ENCODE measurements around the gene AGAP3.
A peak's percentile ranks its signal among the peaks of the same experiment; 100 is the strongest.
"Not testable (repeated sequence)": the region's sequence is repeated elsewhere in the genome, so short reads cannot be mapped to it uniquely, and the experiment has no call there.

Gene AGAP3

GRCh38 chr7:151085691-151086620, at the start of gene AGAP3:
AGAP3 (plus strand) TSS chr7:151086475; CDS start chr7:151086742, 267 bp downstream.
- peak; percentile 52 for DNase-seq

DNA sequence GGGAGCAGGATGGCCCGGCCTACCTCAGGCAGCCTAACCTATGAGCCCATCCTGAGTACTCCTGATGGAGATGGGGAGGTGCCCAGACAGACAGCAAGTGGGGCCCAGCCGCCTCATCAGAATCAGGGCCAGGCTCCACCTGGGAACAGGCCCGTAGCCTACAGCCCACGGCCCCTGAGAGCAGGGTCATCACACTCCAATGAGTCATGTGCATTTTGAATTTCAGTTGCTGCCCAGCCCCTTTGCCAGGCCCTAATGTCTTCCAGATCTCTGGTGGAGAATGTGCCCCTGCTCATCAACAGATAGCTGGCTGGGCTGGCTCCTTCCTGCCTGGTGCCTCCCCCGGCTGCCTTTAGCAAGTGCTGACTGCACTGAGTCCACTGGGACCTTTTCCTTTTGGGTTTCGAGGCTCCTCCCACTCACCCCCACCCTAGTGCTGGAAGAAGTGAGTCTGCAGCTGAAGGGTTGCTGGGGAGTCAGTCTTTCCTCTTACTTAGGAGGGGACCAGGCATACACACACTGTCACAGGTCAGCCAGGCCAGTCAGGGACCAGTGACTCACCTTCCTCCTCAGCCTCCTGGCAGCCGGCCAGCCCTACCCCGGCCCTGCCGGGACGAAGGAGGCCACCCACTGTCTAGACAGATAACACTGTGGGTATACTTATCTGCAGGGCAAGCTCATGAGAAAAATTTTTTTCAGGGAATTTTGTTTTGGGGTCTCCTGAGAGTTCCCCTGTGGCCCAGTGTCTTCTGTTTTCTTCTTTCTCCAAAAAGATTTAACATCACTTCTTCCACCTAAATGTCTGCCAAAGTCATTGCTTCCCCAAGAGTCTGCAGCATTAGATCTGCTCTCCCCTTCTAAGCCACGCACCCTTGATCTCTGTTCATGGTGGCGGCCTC, 47.1 kb upstream of the AGAP3 start:
- DNase-seq, result peak; percentile 67

DNA sequence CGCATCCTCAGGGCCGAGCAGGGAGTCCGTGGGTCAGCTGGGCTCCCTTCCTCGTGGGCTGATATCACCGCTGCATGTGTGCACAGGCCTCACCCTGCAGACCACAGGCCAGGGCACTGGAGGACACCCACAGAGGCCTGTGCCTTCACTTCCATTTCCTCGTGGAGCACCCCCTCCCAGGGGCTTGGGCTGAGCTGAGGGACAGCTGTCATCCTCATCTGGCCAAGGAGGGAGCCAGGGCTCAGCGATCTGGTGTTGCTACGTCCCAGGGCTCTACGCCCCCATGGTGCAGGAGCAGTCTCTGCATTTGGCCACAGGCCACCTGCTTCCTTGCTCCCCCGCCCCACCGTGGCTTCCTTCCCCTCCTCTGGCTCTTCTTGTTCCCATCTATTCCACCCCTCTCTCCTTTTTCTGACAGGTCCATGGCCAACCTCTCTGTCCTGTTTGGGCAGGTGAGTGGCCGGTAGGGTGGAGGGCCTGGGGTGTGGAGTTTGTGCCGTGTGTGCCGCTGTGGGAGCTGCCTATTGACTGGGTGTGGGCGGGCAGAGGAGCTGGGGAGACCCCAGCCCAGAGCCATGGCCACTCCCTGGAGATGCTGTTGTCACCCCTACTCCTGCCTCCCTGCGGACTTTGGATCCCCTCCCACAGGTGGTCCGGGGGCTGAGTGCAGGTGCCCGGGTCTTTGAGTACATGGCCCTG, 46.3 kb upstream of the AGAP3 start:
- DNase-seq, result no peak

DNA sequence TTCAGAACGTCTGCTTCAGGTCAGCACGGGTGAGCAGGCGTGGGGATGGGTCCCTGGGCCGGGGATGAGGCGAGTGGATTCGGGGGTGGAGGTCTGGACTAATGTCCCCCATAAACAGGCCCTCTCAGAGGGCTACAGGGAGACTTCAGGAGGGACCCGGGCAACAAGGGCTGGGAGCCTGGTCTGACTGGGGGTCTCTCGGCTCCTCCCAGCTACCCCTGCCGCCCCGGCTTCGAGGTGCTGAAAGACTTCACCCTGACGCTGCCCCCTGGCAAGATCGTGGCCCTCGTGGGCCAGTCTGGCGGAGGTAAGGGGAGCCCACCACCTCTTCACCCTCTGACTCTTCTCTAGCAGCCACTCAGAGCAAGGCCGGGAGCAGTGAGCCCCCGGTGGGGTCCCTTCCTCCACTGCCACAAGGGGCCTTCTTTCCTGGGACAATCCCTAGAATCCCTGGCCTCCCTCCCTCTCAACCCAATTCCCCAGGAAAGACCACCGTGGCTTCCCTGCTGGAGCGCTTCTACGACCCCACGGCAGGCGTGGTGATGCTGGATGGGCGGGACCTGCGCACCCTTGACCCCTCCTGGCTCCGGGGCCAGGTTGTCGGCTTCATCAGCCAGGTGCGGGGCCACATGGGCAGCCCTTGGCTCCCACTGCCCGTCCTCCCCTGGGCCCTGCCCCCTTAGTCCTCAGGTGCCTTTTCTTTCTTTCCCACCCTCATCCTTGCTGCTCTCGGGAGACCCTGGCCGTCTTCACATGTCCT, 45.5 kb upstream of the AGAP3 start:
- DNase-seq, result no peak

GRCh38 chr7:151043449-151043848, 42.8 kb upstream of the AGAP3 start:
- not testable (repeated sequence) for DNase-seq

- no peak for DNase-seq
Measured at GRCh38 chr7:151043959-151044358, 42.3 kb upstream of the AGAP3 start.

DNA sequence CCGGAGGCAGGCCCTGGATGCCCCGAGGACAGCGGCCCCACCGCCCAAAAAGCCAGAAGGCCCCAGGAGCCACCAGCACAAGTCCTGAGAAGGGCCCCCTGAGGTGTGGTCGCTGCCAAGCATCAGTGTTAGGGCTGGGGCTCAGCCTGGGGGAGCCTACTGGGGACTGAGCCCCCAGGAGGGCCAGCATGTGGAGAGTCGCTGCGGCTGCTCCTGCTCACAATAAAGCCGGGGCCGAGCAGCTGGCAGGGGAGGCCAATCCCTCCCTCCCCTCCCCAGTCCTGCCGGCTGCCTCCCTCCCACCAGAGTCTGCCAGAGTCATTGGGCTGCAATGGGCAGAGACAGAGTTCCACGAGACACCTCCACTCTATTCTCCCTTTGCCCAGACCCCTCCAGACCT, 41.0 kb upstream of the AGAP3 start:
- no peak for DNase-seq

- no peak for DNase-seq
Measured at GRCh38 chr7:151045967-151046366, 40.3 kb upstream of the AGAP3 start.

DNA sequence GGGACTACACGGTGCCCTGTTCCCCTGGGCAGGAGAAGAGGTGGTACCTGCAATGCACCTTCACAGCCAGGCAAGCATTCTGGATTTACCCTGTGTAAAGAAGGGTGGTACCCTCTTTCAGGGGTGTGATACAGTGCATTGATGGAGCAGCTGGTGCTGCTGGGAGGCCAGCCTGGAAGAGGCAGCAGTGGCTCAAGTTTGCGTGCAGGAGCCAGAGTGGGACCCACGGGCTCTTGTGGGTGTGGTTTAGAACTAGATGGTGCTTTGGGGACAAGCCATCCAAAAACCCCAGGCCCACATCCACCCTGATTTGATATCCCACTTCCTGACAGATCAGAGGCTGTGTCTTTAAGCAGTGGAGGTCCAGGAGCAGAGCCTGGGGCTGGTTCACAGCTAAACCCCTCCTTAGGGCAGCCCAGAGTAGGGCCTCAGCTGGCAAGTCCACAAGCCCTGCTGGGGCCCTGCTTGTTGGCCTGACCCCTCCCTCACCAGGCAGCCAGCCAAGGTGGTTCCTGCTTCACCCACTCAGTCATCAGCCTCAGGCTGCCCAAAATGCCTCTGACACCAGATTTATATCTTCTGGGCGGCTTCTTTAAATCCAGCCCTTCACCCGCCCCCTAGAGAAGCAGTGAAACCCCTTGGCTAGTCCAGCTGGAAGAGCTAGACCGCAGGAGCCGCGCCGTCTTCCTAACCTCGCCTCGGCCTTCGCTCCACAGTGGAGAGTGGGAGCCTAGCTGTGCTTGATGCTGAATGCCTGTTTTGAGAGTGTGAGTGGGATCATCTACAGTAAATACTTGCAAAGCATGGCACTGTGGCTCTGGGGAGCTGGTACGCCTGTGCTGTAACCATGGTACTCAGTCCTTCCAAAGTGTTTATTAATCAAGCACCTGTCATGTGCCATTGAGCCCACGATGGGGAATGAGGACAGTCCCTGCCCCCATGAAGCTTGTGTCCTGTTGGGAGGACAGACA, 39.4 kb upstream of the AGAP3 start:
- DNase-seq, result no peak

DNA sequence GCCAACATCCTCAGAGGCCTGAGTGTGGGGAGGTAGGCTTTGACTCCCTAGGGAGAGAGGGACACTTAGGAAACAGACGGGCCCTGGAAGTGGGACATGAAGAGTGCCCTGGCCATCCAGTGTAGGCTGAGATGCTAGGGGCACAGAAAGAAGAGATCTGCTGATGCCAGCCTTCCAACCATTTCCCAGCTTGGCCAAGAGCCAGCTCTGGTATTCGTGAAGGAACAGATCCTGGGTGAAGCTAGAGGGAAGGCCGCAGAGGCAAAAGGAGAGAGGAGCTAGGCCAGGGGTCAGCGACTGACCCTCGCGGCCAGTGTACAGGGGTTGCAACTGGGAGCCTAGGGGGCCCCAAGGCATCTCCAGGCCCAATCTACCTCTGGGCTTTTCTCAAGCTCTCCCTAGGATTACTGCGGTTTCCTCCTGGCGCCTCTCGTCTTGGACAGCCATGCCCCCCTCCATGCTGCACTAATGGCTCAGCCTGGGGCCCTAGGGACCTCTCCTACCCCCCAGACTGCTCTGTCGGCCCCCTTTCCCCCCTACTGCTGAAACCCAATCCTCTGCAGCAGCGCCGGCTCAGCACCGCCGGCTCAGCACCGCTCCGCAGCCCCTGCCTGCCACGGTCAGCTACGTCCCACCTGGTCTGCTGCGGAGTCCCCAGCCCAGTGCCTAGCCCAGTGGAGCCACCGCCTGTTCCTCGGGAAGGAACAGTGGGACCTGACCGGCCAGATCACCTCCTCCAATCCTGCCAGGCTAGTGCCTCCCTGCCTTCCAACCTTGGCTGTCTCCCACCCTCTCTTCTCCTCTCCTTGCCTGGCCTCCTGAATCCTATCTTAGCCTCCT, 38.1 kb upstream of the AGAP3 start, which contains the start of gene ASIC3:
Gene ASIC3 (plus strand): TSS at position 556 of the 840 bp plus-strand sequence. CDS start 355 bp downstream, outside the sequence.
- DNase-seq, result no peak

DNA sequence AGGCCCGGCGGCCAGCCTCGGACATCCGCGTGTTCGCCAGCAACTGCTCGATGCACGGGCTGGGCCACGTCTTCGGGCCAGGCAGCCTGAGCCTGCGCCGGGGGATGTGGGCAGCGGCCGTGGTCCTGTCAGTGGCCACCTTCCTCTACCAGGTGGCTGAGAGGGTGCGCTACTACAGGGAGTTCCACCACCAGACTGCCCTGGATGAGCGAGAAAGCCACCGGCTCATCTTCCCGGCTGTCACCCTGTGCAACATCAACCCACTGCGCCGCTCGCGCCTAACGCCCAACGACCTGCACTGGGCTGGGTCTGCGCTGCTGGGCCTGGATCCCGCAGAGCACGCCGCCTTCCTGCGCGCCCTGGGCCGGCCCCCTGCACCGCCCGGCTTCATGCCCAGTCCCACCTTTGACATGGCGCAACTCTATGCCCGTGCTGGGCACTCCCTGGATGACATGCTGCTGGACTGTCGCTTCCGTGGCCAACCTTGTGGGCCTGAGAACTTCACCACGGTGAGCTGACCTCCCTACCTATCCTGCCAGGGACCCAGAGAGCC, 37.3 kb upstream of the AGAP3 start:
- no peak for DNase-seq

DNA sequence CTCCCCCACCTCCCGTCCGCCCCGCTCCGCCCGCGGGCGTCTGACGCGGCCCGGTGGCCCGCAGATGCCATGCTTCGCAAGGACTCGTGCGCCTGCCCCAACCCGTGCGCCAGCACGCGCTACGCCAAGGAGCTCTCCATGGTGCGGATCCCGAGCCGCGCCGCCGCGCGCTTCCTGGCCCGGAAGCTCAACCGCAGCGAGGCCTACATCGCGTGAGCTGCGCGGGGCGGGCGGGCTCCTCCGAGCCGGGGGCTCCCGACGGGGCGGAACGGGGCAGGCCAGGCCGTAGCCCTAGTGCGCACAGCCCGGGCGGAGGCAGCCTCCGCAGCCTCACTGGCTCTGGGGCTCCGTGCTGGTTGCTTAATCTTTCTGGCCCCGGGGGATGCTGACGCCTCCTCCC, 35.2 kb upstream of the AGAP3 start:
- peak; percentile 50 for DNase-seq

DNA sequence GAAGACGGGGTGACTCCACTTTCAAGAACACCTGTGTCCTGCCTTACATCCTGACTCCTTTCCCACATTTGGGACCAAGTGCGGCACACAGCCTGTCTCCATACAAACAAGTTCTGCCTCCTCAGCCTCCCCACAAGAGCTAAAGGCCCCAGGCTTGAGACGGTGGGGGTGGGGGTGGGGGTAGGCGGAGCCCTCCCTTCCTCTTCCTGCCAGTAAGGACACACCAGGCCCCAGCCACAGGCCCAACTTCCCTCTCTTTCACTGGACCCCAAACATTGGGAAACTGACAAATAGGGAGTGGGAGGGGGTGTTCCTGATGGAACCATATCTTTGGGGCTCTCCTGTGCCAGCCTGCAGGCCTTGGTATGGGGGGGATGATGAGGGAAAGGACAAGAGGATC, 33.2 kb upstream of the AGAP3 start:
- peak; percentile 5 for DNase-seq

- DNase-seq, result no peak
Measured at GRCh38 chr7:151053751-151054150, 32.5 kb upstream of the AGAP3 start.

DNA sequence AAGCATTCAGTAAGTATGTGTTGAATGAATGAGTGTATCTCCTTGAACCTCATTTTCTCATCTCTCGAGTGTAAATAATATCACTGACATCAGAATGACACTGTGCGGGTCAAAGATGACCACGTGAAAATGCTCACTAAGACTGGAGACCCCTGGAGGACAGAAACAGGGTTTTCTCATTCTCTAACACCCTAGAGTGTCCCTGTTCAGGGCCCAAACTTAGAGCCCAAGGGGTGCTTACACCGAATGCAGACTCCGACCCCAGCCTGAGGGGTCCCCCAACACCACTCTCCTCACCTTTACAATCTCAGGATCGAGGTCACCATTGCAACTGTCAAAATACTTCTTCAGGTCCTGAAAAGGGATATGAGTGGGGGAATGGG, 30.0 kb upstream of the AGAP3 start:
- DNase-seq, result no peak

DNA sequence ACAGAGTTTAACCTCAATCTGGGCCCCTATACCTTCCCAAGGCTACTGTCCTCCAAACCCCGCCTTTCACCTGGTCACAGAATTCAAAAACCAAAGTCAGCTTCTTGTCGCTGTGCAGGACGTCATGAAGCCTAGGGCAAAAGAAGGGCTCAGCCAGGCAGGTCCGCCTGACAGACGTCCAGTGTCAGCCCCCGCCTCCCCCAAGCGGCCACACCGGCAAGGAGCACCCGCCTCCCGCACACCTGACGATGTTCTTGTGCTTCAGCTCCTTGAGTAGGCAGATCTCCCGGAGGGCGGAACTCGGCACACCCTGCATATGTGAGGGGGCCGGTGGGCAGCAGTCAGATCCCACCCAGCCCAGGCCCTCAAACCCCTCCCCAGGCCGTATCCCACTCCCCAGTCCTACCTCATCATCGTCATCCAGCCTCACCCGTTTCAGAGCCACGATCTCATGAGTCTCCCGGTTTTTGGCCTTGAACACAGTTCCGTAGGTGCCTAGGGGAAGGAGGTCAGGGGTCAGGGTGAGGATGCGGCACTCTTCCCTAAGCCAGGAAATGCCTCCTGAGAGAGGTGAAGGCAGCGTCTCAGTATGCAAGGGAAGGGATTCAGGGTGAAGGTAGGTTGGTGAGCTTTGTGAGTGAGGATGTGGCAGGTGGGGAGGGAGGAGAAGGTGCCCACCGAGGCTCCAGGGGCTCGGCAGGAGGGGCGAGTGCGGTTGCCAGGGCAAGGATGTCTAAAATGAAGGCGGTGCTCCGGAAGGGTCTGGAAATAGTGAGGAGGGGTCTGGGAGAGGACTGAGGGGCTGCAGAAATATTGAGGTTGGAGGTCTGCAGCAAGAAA, 29.4 kb upstream of the AGAP3 start:
- DNase-seq, result no peak

GRCh38 chr7:151057506-151057988, 28.7 kb upstream of the AGAP3 start, which contains the start of gene CDK5:
CDK5 (minus strand) TSS chr7:151057897; CDS start chr7:151057848, 49 bp downstream.
- no peak for DNase-seq

Measured in MV-4-11 (cell line).